Osteoblast (primary cell): ENCODE measurements around the gene SSMEM1. TPM values are rescaled to one million over a fixed set of nuclear protein-coding genes. Genes with fewer than 3 reads are reported as not detected.

ENCODE experiments used
- DNase-seq: peaks from one replicate; pipeline ENCODE4 v3.0.0; 2011; ENCODE audit warnings: low spot score, mixed read lengths; ENCODE audit not compliant: insufficient read length; ENCODE audit errors: missing footprints
- H2AFZ ChIP-seq: 2 replicates; pipeline ENCODE4 v1.6.0; 2011; ENCODE audit warnings: mild to moderate bottlenecking, low read length
- H3K27ac ChIP-seq: 2 replicates; pipeline ENCODE4 v1.5.1; 2011; ENCODE audit warnings: mild to moderate bottlenecking, low read depth, low read length, moderate library complexity
- H3K27me3 ChIP-seq: 2 replicates; pipeline ENCODE4 v1.6.0; 2012; ENCODE audit warnings: mild to moderate bottlenecking, control low read depth, inconsistent platforms, low read length, moderate library complexity; ENCODE audit not compliant: insufficient read depth
- H3K36me3 ChIP-seq: 2 replicates; pipeline ENCODE4 v1.5.1; 2011; ENCODE audit warnings: mild to moderate bottlenecking, low read length, control low read depth, moderate library complexity; ENCODE audit not compliant: insufficient read depth
- H3K4me1 ChIP-seq: 2 replicates; pipeline ENCODE4 v1.5.1; 2011; ENCODE audit warnings: mild to moderate bottlenecking, low read length, control low read depth, moderate library complexity; ENCODE audit not compliant: insufficient read depth
- H3K4me2 ChIP-seq: 2 replicates; pipeline ENCODE4 v1.6.0; 2011; ENCODE audit warnings: mild to moderate bottlenecking, low read length; ENCODE audit not compliant: insufficient read depth
- H3K4me3 ChIP-seq: fragments of 200-600 bp; sonication (generic); 3 replicates; pipeline ENCODE4 v1.5.1; 2012; ENCODE audit warnings: mild to moderate bottlenecking, low read length, inconsistent platforms; ENCODE audit not compliant: insufficient read depth
- H3K79me2 ChIP-seq: 2 replicates; pipeline ENCODE4 v1.6.0; 2012; ENCODE audit warnings: mild to moderate bottlenecking, low read length, control low read depth, inconsistent platforms; ENCODE audit not compliant: insufficient read depth
- H3K9me3 ChIP-seq: 2 replicates; pipeline ENCODE4 v1.5.1; 2011; ENCODE audit warnings: low read depth, low read length, control low read depth
- H4K20me1 ChIP-seq: 2 replicates; pipeline ENCODE4 v1.6.0; 2012; ENCODE audit warnings: mild to moderate bottlenecking, low read length, control low read depth; ENCODE audit not compliant: insufficient read depth
- total RNA-seq: library from RNA; depleted of rRNA; stranded (reverse); fragments of >200 nt; gene quantifications from 2 replicates; pipeline ENCODE4 v1.2.3, GENCODE V29; 2012
- TF ChIP-seq, protein P1 (sequence below): IDR thresholded peaks from 2 replicates; pipeline ENCODE4 v1.5.1; 2011; ENCODE audit warnings: mild to moderate bottlenecking, low read depth, low read length, moderate library complexity; ENCODE audit errors: extremely low read depth

The SSMEM1 gene
- total RNA-seq, 1 donor, result not detected

DNA sequence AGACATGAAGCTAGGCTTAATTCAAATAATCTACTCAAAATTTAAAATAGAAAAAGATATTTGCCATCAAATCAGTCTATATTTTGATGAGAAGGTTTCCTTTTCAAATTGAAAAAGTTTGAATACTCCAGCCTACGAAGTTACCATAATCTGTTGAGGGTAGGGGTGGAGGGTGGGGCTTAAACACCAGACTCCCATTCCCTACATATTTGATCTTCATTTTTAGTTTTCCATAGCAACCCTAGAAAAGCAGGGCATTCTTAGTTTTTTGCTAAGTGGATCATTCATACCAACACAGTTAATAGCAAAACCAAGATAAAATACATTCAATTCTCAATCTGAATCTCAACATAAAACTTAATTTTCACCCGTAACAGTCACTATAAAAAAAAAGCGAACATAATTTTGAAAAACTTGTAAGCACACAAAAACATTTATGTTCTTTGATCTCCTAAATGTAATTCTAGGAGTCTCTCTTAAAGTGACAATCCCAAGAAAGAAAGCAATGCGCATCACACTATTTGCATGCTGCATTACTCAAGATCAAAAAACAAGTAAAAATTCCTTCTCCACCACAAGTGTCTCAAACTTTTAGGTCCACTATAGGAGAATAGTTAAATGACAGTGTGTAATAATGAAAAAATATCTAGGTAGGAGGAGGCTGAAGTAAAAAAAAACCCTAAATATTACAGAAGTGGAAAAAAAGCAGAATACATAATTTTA, 33.3 kb upstream of the SSMEM1 start:
- no peaks in the 10 kb centered on the region for H3K4me1 ChIP-seq
- no peaks in the 10 kb centered on the region for H3K27me3 ChIP-seq
- no peak overlapping the region for H3K4me2 ChIP-seq
- TF ChIP-seq, protein P1, sequence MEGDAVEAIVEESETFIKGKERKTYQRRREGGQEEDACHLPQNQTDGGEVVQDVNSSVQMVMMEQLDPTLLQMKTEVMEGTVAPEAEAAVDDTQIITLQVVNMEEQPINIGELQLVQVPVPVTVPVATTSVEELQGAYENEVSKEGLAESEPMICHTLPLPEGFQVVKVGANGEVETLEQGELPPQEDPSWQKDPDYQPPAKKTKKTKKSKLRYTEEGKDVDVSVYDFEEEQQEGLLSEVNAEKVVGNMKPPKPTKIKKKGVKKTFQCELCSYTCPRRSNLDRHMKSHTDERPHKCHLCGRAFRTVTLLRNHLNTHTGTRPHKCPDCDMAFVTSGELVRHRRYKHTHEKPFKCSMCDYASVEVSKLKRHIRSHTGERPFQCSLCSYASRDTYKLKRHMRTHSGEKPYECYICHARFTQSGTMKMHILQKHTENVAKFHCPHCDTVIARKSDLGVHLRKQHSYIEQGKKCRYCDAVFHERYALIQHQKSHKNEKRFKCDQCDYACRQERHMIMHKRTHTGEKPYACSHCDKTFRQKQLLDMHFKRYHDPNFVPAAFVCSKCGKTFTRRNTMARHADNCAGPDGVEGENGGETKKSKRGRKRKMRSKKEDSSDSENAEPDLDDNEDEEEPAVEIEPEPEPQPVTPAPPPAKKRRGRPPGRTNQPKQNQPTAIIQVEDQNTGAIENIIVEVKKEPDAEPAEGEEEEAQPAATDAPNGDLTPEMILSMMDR, result no peak
- H4K20me1 ChIP-seq, result no peaks in the 10 kb centered on the region
- H3K4me3 ChIP-seq, result no peak overlapping the region
- H3K79me2 ChIP-seq, result no peaks in the 10 kb centered on the region
- H3K36me3 ChIP-seq, result peaks cover 30% of the 10 kb centered on the region
- H3K27ac ChIP-seq, result no peak overlapping the region
- no peak for DNase-seq
- no peaks in the 10 kb centered on the region for H3K9me3 ChIP-seq
- no peak overlapping the region for H2AFZ ChIP-seq

DNA sequence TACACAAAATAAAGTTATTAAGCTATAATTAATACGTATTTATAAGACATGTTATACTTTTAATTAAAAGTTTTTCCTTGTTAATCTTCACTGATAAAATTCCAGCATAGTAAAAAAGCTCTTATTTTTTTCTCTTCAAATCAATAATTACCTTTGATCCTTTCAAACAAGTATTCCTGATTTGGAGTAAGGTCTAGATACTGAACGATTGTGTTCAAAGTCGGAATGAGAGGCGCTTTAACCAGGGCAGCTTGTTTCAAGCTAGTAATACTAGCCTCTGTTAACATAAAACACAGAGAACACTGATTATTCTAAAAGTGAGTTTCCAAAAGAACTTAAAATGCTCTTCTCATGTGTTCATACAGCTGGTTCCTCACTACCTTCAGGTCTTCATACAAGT, 29.4 kb upstream of the SSMEM1 start:
- Histone ChIP-seq H4K20me1 (no peaks in the 10 kb centered on the region), H3K27ac (no peak overlapping the region), H3K27me3 (no peaks in the 10 kb centered on the region), H3K79me2 (no peaks in the 10 kb centered on the region), H3K4me3 (no peak overlapping the region), H3K36me3 (peaks cover 22% of the 10 kb centered on the region), H2AFZ (no peak overlapping the region), H3K4me1 (peaks cover 9% of the 10 kb centered on the region), H3K9me3 (no peaks in the 10 kb centered on the region), H3K4me2 (no peak overlapping the region)
- no peak for DNase-seq
- TF ChIP-seq, protein P1, result no peak

- no peaks in the 10 kb centered on the region for H3K79me2 ChIP-seq
These were observed 28.0 kb upstream of the SSMEM1 start for GRCh38 chr7:130179631-130180030.

GRCh38 chr7:130180571-130181262, 26.9 kb upstream of the SSMEM1 start:
- peak overlapping the region; percentile 65 for H3K27ac ChIP-seq
- no peak overlapping the region for H3K4me2 ChIP-seq

More at GRCh38 chr7:130179631-130180030, 28.0 kb upstream of the SSMEM1 start:
- DNase-seq, result no peak
- Histone ChIP-seq H3K36me3 (peaks cover 26% of the 10 kb centered on the region), H3K27me3 (no peaks in the 10 kb centered on the region), H3K4me2 (no peak overlapping the region), H4K20me1 (no peaks in the 10 kb centered on the region), H2AFZ (no peak overlapping the region), H3K9me3 (no peaks in the 10 kb centered on the region), H3K4me1 (peaks cover 9% of the 10 kb centered on the region), H3K27ac (no peak overlapping the region), H3K4me3 (no peak overlapping the region)
- TF ChIP-seq, protein P1, result no peak

More at GRCh38 chr7:130180571-130181262, 26.9 kb upstream of the SSMEM1 start:
- no peak for DNase-seq
- Histone ChIP-seq H3K36me3 (peaks cover 21% of the 10 kb centered on the region), H3K27me3 (no peaks in the 10 kb centered on the region), H4K20me1 (no peaks in the 10 kb centered on the region), H3K4me3 (no peak overlapping the region), H3K9me3 (no peaks in the 10 kb centered on the region), H3K4me1 (peaks cover 9% of the 10 kb centered on the region), H3K79me2 (no peaks in the 10 kb centered on the region), H2AFZ (no peak overlapping the region)
- TF ChIP-seq, protein P1, result no peak
